ENCODE data around the gene SRP68.

SRP68 gene

GRCh38 chr17:76022285-76022684, 50.0 kb downstream of the SRP68 start:
- no peak for DNase-seq (ENCODE audit: low read depth)
- H3K4me3 ChIP-seq (ENCODE audit: low read length) = no peak overlapping the region
- TF ChIP-seq CTCF (conservative IDR thresholded peaks at IDR 0.05; ENCODE audit: low read depth, low read length) = no peak

GRCh38 chr17:76019833-76020467, 52.4 kb downstream of the SRP68 start:
- no peak for DNase-seq (ENCODE audit: low read depth)
- H3K4me3 ChIP-seq (ENCODE audit: low read length) = no peak overlapping the region
- TF ChIP-seq CTCF (conservative IDR thresholded peaks at IDR 0.05; ENCODE audit: low read depth, low read length) = no peak

GRCh38 chr17:76018801-76019200, 53.5 kb downstream of the SRP68 start:
- DNase-seq (ENCODE audit: low read depth) = no peak
- no peak overlapping the region for H3K4me3 ChIP-seq (ENCODE audit: low read length)
- no peak for TF ChIP-seq CTCF (conservative IDR thresholded peaks at IDR 0.05; ENCODE audit: low read depth, low read length)

GRCh38 chr17:76018340-76018680, 54.0 kb downstream of the SRP68 start:
- no peak overlapping the region for H3K4me3 ChIP-seq (ENCODE audit: low read length)
- no peak for DNase-seq (ENCODE audit: low read depth)
- no peak for TF ChIP-seq CTCF (conservative IDR thresholded peaks at IDR 0.05; ENCODE audit: low read depth, low read length)

- no peak overlapping the region for H3K4me3 ChIP-seq (ENCODE audit: low read length)
- TF ChIP-seq CTCF (conservative IDR thresholded peaks at IDR 0.05; ENCODE audit: low read depth, low read length) = no peak
- DNase-seq (ENCODE audit: low read depth) = no peak
Observed at GRCh38 chr17:76017481-76018339, 54.6 kb downstream of the SRP68 start.

GRCh38 chr17:76014925-76015261, 57.4 kb downstream of the SRP68 start:
- no peak overlapping the region for H3K4me3 ChIP-seq (ENCODE audit: low read length)
- no peak for DNase-seq (ENCODE audit: low read depth)
- TF ChIP-seq CTCF (conservative IDR thresholded peaks at IDR 0.05; ENCODE audit: low read depth, low read length) = no peak
